GM12891 (cell line): ENCODE measurements around the gene CSNK1G3.

Source experiments
- PAX5 ChIP-seq: IDR thresholded peaks from 2 replicates; pipeline ENCODE4 v1.6.1; 2011; ENCODE audit warnings: low read length, moderate library complexity, mild to moderate bottlenecking; ENCODE audit not compliant: insufficient read depth, severe bottlenecking
- POLR2A ChIP-seq: IDR thresholded peaks from 2 replicates; pipeline ENCODE4 v1.6.1; 2011; ENCODE audit warnings: low read depth, low read length, control low read depth
- POLR2AphosphoS5 ChIP-seq: IDR thresholded peaks from 2 replicates; pipeline ENCODE4 v1.6.1; 2011; ENCODE audit warnings: low read depth, low read length, control low read depth
- POU2F2 ChIP-seq: IDR thresholded peaks from 2 replicates; pipeline ENCODE4 v1.6.1; 2011; ENCODE audit warnings: low read depth, mild to moderate bottlenecking, control low read depth, low read length, moderate library complexity
- SPI1 ChIP-seq: IDR thresholded peaks from 2 replicates; pipeline ENCODE4 v1.6.1; 2011; ENCODE audit warnings: low read depth, low read length, control low read depth
- TAF1 ChIP-seq: IDR thresholded peaks from 2 replicates; pipeline ENCODE4 v1.6.1; 2011; ENCODE audit warnings: low read depth, low read length, control low read depth

DNA sequence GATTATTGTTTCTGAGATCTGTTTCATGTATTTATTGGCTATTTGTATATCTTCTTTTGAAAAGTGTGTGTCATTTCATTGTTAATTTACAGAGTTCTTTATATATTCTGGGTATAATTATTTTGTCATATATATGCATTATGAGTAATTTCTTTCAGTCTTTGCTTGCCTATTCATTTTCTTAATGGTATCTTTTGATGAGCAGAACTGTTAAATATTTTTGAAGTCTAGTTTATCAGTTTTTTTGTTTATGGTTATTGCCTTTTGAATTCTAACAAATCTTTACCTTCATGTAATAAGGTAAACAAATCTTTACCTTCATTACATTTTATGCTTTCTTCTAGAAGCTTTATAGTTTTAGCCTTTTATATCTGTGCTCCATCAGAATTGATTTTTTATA is 66.4 kb downstream of the CSNK1G3 start:
- TF ChIP-seq TAF1 (no peak), POLR2A (no peak), POLR2AphosphoS5 (no peak), SPI1 (no peak), POU2F2 (no peak), PAX5 (no peak)
